SK-N-MC (cell line): ENCODE results near the gene KCNAB2.

Experiments
- DNase-seq: peaks from one replicate; pipeline ENCODE4 v3.0.0-alpha.2; 2011; ENCODE audit warnings: low read depth, low spot score
- H3K27ac ChIP-seq: fragments of 200-600 bp; sonication (generic); 2 replicates; pipeline ENCODE4 v1.5.1; 2016; ENCODE audit warnings: mixed run types
- H3K36me3 ChIP-seq: fragments of 200-600 bp; sonication (generic); 2 replicates; pipeline ENCODE4 v1.6.1; 2017; ENCODE audit warnings: antibody characterized with exemption, low read length, mixed read lengths; ENCODE audit not compliant: insufficient read depth
- H3K4me3 ChIP-seq: fragments of 200-600 bp; sonication (generic); 2 replicates; pipeline ENCODE4 v1.5.1; 2016
- H3K9ac ChIP-seq: fragments of 200-600 bp; sonication (generic); 2 replicates; pipeline ENCODE4 v1.8.0; 2017; ENCODE audit warnings: mixed run types, mixed read lengths; ENCODE audit not compliant: insufficient read length
- H3K9me3 ChIP-seq: fragments of 200-600 bp; sonication (generic); 2 replicates; pipeline ENCODE4 v1.6.1; 2017; ENCODE audit warnings: low read depth, mild to moderate bottlenecking, antibody characterized with exemption, low read length, moderate library complexity, mixed read lengths
- EZH2 ChIP-seq: fragments of 200-600 bp; sonication (generic); IDR thresholded peaks from one replicate; pipeline ENCODE4 v1.6.1; 2017; ENCODE audit warnings: antibody characterized with exemption
- FOXP2 ChIP-seq: optimal IDR thresholded peaks from 2 replicates; pipeline ENCODE3; 2011; ENCODE audit warnings: mild to moderate bottlenecking, moderate library complexity; ENCODE audit not compliant: insufficient read depth; ENCODE audit errors: extremely low read length, control extremely low read depth
- POLR2AphosphoS5 ChIP-seq: IDR thresholded peaks from 2 replicates; pipeline ENCODE4 v1.6.1; 2012; ENCODE audit warnings: mild to moderate bottlenecking, low read depth, low read length, borderline replicate concordance

Gene KCNAB2

GRCh38 chr1:6044481-6045109 lies 1.1 kb upstream of the KCNAB2 start:
- TF ChIP-seq FOXP2 (no peak), POLR2AphosphoS5 (no peak), EZH2 (no peak)
- Histone ChIP-seq H3K4me3 (no peak overlapping the region), H3K36me3 (no peaks in the 10 kb centered on the region), H3K9me3 (no peaks in the 10 kb centered on the region), H3K9ac (no peak overlapping the region), H3K27ac (no peak overlapping the region)
- no peak for DNase-seq

- DNase-seq = no peak
- TF ChIP-seq EZH2 (no peak), POLR2AphosphoS5 (no peak), FOXP2 (no peak)
- Histone ChIP-seq H3K4me3 (no peak overlapping the region), H3K36me3 (no peaks in the 10 kb centered on the region), H3K9me3 (no peaks in the 10 kb centered on the region), H3K27ac (no peak overlapping the region), H3K9ac (no peak overlapping the region)
These were observed 582 bp upstream of the KCNAB2 start for GRCh38 chr1:6045110-6045502.

- TF ChIP-seq POLR2AphosphoS5 (no peak), FOXP2 (no peak), EZH2 (no peak)
- Histone ChIP-seq H3K9me3 (no peaks in the 10 kb centered on the region), H3K4me3 (no peak overlapping the region), H3K36me3 (no peaks in the 10 kb centered on the region), H3K27ac (no peak overlapping the region), H3K9ac (no peak overlapping the region)
- DNase-seq = no peak
These were observed 591 bp downstream of the KCNAB2 start for GRCh38 chr1:6046279-6046678.

GRCh38 chr1:6048179-6048867 lies 2.6 kb downstream of the KCNAB2 start:
- no peak for DNase-seq
- no peak overlapping the region for H3K27ac ChIP-seq
- no peaks in the 10 kb centered on the region for H3K36me3 ChIP-seq
- no peak overlapping the region for H3K4me3 ChIP-seq
- H3K9ac ChIP-seq = no peak overlapping the region
- no peak for TF ChIP-seq FOXP2
- no peak for TF ChIP-seq POLR2AphosphoS5
- no peak for TF ChIP-seq EZH2
- no peaks in the 10 kb centered on the region for H3K9me3 ChIP-seq

DNA sequence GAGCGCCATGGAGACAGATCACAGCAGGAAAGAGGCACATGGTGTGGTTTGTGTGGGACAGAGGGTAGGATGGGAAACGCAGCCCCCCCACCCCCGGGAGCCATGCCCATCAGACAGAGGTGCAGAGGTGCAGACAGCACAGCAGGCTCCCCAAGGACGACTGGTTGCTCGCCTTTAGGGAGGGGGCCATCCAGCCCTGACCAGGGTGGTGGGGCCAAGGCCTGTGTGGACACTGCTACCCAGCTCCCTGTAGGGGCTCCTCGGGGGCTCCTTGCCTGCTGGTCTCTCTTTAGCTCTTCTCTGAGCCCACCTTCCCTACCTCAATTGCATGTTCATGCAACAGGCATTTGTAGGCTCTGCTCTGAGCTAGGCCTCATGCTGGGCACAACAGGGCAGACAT lies 3.7 kb downstream of the KCNAB2 start:
- H3K4me3 ChIP-seq = no peak overlapping the region
- no peaks in the 10 kb centered on the region for H3K9me3 ChIP-seq
- no peak for DNase-seq
- no peaks in the 10 kb centered on the region for H3K36me3 ChIP-seq
- H3K27ac ChIP-seq = no peak overlapping the region
- TF ChIP-seq FOXP2 (no peak), EZH2 (no peak), POLR2AphosphoS5 (no peak)
- H3K9ac ChIP-seq = no peak overlapping the region

GRCh38 chr1:6051423-6051822 lies 5.7 kb downstream of the KCNAB2 start:
- H3K9me3 ChIP-seq = no peaks in the 10 kb centered on the region
- H3K9ac ChIP-seq = no peak overlapping the region
- no peak for TF ChIP-seq POLR2AphosphoS5
- no peak for TF ChIP-seq EZH2
- no peak for TF ChIP-seq FOXP2
- no peaks in the 10 kb centered on the region for H3K36me3 ChIP-seq
- DNase-seq = no peak
- H3K4me3 ChIP-seq = no peak overlapping the region
- H3K27ac ChIP-seq = no peak overlapping the region

- Histone ChIP-seq H3K27ac (no peak overlapping the region), H3K36me3 (no peaks in the 10 kb centered on the region), H3K9me3 (no peaks in the 10 kb centered on the region), H3K4me3 (no peak overlapping the region), H3K9ac (no peak overlapping the region)
- DNase-seq = peak; percentile 56
- TF ChIP-seq POLR2AphosphoS5 (no peak), FOXP2 (no peak), EZH2 (no peak)
These were observed 7.0 kb downstream of the KCNAB2 start for GRCh38 chr1:6052543-6053205.

- no peak for DNase-seq
- H3K9me3 ChIP-seq = no peaks in the 10 kb centered on the region
- no peak overlapping the region for H3K4me3 ChIP-seq
- H3K27ac ChIP-seq = no peak overlapping the region
- H3K9ac ChIP-seq = no peak overlapping the region
- TF ChIP-seq POLR2AphosphoS5 = no peak
- no peak for TF ChIP-seq FOXP2
- no peak for TF ChIP-seq EZH2
- no peaks in the 10 kb centered on the region for H3K36me3 ChIP-seq
These were observed 7.5 kb downstream of the KCNAB2 start for GRCh38 chr1:6053206-6053546.

- Histone ChIP-seq H3K4me3 (no peak overlapping the region), H3K9me3 (no peaks in the 10 kb centered on the region), H3K9ac (no peak overlapping the region), H3K27ac (no peak overlapping the region), H3K36me3 (no peaks in the 10 kb centered on the region)
- DNase-seq = no peak
- TF ChIP-seq POLR2AphosphoS5 (no peak), FOXP2 (no peak), EZH2 (no peak)
These were observed 8.9 kb downstream of the KCNAB2 start for GRCh38 chr1:6054596-6054995.
